ENCODE data around the gene ISLR. TPM values are rescaled to one million over a fixed set of nuclear protein-coding genes. Genes with fewer than 3 reads are reported as not detected.
"Not testable (repeated sequence)": the region's sequence is repeated elsewhere in the genome, so short reads cannot be mapped to it uniquely, and the experiment has no call there.

ISLR gene
- total and polyA plus RNA-seq, 2 experiments from 2014 or later: 27.8 to 36.4 TPM

GRCh38 chr15:74158855-74159650, 14.5 kb upstream of the ISLR start:
- peaks cover 19% of the 10 kb centered on the region for H3K4me1 ChIP-seq (ENCODE audit: insufficient read depth)
- 78% methylated on average over 5 of the region's 5 CpGs for WGBS (ENCODE audit: low lambda C conversion rate, missing lambda C conversion rate)
- no peak overlapping the region for H3K4me3 ChIP-seq
- H3K27ac ChIP-seq: no peak overlapping the region
- H3K79me2 ChIP-seq: no peaks in the 10 kb centered on the region
- no peak overlapping the region for H3K4me2 ChIP-seq
- no peaks in the 10 kb centered on the region for H3K36me3 ChIP-seq (replicated peaks; ENCODE audit: insufficient read depth, low read depth)
- no peak for TF ChIP-seq EZH2 (IDR thresholded peaks at IDR 0.05; ENCODE audit: borderline replicate concordance)
- TF ChIP-seq EZH2phosphoT487 (IDR thresholded peaks at IDR 0.05; ENCODE audit: low read depth, severe bottlenecking, unreplicated experiment): no peak
- TF ChIP-seq CTCF (IDR thresholded peaks at IDR 0.05; ENCODE audit: poor library complexity): no peak
- H4K20me1 ChIP-seq (ENCODE audit: insufficient read depth, poor library complexity, severe bottlenecking): no peaks in the 10 kb centered on the region
- no peak for DNase-seq (ENCODE audit: low spot score)
- no peaks in the 10 kb centered on the region for H3K9me2 ChIP-seq (replicated peaks; ENCODE audit: insufficient read depth)
- no peaks in the 10 kb centered on the region for H3K9me3 ChIP-seq (ENCODE audit: low read depth)
- no peak overlapping the region for H2AFZ ChIP-seq
- H3K27me3 ChIP-seq: no peaks in the 10 kb centered on the region

GRCh38 chr15:74159773-74160172, 13.7 kb upstream of the ISLR start:
- DNase-seq (ENCODE audit: low spot score): no peak
- H3K27me3 ChIP-seq: no peaks in the 10 kb centered on the region
- no peaks in the 10 kb centered on the region for H3K9me2 ChIP-seq (replicated peaks; ENCODE audit: insufficient read depth)
- no peak overlapping the region for H2AFZ ChIP-seq
- no peak overlapping the region for H3K4me2 ChIP-seq
- H3K9me3 ChIP-seq (ENCODE audit: low read depth): no peaks in the 10 kb centered on the region
- no peak for TF ChIP-seq EZH2phosphoT487 (IDR thresholded peaks at IDR 0.05; ENCODE audit: low read depth, severe bottlenecking, unreplicated experiment)
- H3K79me2 ChIP-seq: no peaks in the 10 kb centered on the region
- peaks cover 19% of the 10 kb centered on the region for H3K4me1 ChIP-seq (ENCODE audit: insufficient read depth)
- 76% methylated on average over 1 of the region's 1 CpG for whole genome bisulfite sequencing (ENCODE audit: low lambda C conversion rate, missing lambda C conversion rate)
- no peak overlapping the region for H3K4me3 ChIP-seq
- H3K27ac ChIP-seq: no peak overlapping the region
- no peaks in the 10 kb centered on the region for H3K36me3 ChIP-seq (replicated peaks; ENCODE audit: insufficient read depth, low read depth)
- H4K20me1 ChIP-seq (ENCODE audit: insufficient read depth, poor library complexity, severe bottlenecking): no peaks in the 10 kb centered on the region

- H3K27ac ChIP-seq; H4K20me1 ChIP-seq (ENCODE audit: insufficient read depth, poor library complexity, severe bottlenecking); H3K9me3 ChIP-seq (ENCODE audit: low read depth); H3K4me2 ChIP-seq; H3K9me2 ChIP-seq (replicated peaks; ENCODE audit: insufficient read depth); H2AFZ ChIP-seq; H3K36me3 ChIP-seq (replicated peaks; ENCODE audit: insufficient read depth, low read depth); H3K4me3 ChIP-seq; H3K79me2 ChIP-seq; DNase-seq (ENCODE audit: low spot score); H3K27me3 ChIP-seq: not testable (repeated sequence)
- peaks cover 19% of the 10 kb centered on the region for H3K4me1 ChIP-seq (ENCODE audit: insufficient read depth)
- 95% methylated on average over 3 of the region's 3 CpGs for WGBS (ENCODE audit: low lambda C conversion rate, missing lambda C conversion rate)
Observed at GRCh38 chr15:74160390-74160789, 13.1 kb upstream of the ISLR start.

- H3K79me2 ChIP-seq; H2AFZ ChIP-seq; H3K36me3 ChIP-seq (replicated peaks; ENCODE audit: insufficient read depth, low read depth); H3K9me3 ChIP-seq (ENCODE audit: low read depth); H4K20me1 ChIP-seq (ENCODE audit: insufficient read depth, poor library complexity, severe bottlenecking); H3K27me3 ChIP-seq; H3K9me2 ChIP-seq (replicated peaks; ENCODE audit: insufficient read depth); H3K4me3 ChIP-seq; H3K4me1 ChIP-seq (ENCODE audit: insufficient read depth); H3K4me2 ChIP-seq; H3K27ac ChIP-seq; DNase-seq (ENCODE audit: low spot score): not testable (repeated sequence)
- 92% methylated on average over 3 of the region's 3 CpGs for WGBS (ENCODE audit: low lambda C conversion rate, missing lambda C conversion rate)
Observed at GRCh38 chr15:74162195-74162536, 11.3 kb upstream of the ISLR start.

- Histone ChIP-seq H3K4me3 (no peak overlapping the region), H3K9me2 (replicated peaks; ENCODE audit: insufficient read depth) (no peaks in the 10 kb centered on the region), H3K27ac (no peak overlapping the region), H3K4me1 (ENCODE audit: insufficient read depth) (no peaks in the 10 kb centered on the region), H3K27me3 (no peaks in the 10 kb centered on the region), H4K20me1 (ENCODE audit: insufficient read depth, poor library complexity, severe bottlenecking) (no peaks in the 10 kb centered on the region), H3K4me2 (no peak overlapping the region), H3K36me3 (replicated peaks; ENCODE audit: insufficient read depth, low read depth) (no peaks in the 10 kb centered on the region), H3K9me3 (ENCODE audit: low read depth) (no peaks in the 10 kb centered on the region), H2AFZ (no peak overlapping the region), H3K79me2 (no peaks in the 10 kb centered on the region)
- WGBS (ENCODE audit: low lambda C conversion rate, missing lambda C conversion rate): 91% methylated on average over 1 of the region's 1 CpG
- TF ChIP-seq CTCF (IDR thresholded peaks at IDR 0.05; ENCODE audit: poor library complexity): no peak
- no peak for TF ChIP-seq EZH2 (IDR thresholded peaks at IDR 0.05; ENCODE audit: borderline replicate concordance)
- TF ChIP-seq EZH2phosphoT487 (IDR thresholded peaks at IDR 0.05; ENCODE audit: low read depth, severe bottlenecking, unreplicated experiment): no peak
- no peak for DNase-seq (ENCODE audit: low spot score)
Observed at GRCh38 chr15:74165461-74165860, 8.0 kb upstream of the ISLR start.
